Esophagus muscularis mucosa (tissue), 4 donors: ENCODE measurements around the gene HK2. TPM values are rescaled to one million over a fixed set of nuclear protein-coding genes. Genes with fewer than 3 reads are reported as not detected.
"Not testable (repeated sequence)": the region's sequence is repeated elsewhere in the genome, so short reads cannot be mapped to it uniquely, and the experiment has no call there.

Experiments used
- DNase-seq: peaks from one replicate; pipeline ENCODE4 v3.0.0-alpha.2; 2017; ENCODE audit errors: extremely low spot score
- H3K27ac ChIP-seq, 4 donors: fragments of 200-600 bp; sonication (generic); replicated peaks in 1 of 4; 1 replicate in 3 of 4; 2 replicates in 1 of 4; pipeline ENCODE4 v1.5.1; 2016 to 2019; ENCODE audit warnings: mild to moderate bottlenecking in 1 of 4
- H3K27me3 ChIP-seq, 4 donors: fragments of 200-600 bp; sonication (generic); one replicate each; pipeline versions ENCODE4 v1.5.1 to v1.6.0; 2016 to 2019
- H3K36me3 ChIP-seq, 4 donors: fragments of 200-600 bp; sonication (generic); one replicate each; pipeline ENCODE4 v1.5.1; 2016 to 2019
- H3K4me1 ChIP-seq, 4 donors: fragments of 200-600 bp; sonication (generic); one replicate each; pipeline ENCODE4 v1.5.1; 2016 to 2019
- H3K4me3 ChIP-seq, 4 donors: fragments of 200-600 bp; sonication (generic); 1 replicate in 2 of 4; 2 replicates in 2 of 4; pipeline ENCODE4 v1.5.1; 2016 to 2019; ENCODE audit warnings: mild to moderate bottlenecking in 4 of 4, moderate library complexity in 1 of 4
- H3K9me3 ChIP-seq, 4 donors: fragments of 200-600 bp; sonication (generic); 1 replicate in 3 of 4; 2 replicates in 1 of 4; pipeline ENCODE4 v1.5.1; 2016 to 2019
- EP300 ChIP-seq: sonication (generic); formaldehyde crosslinking; IDR thresholded peaks from one replicate; pipeline ENCODE4 v1.6.1; 2017; ENCODE audit warnings: antibody characterized with exemption
- POLR2A ChIP-seq: fragments of 450-650 bp; IDR thresholded peaks from one replicate; pipeline ENCODE4 v1.6.1; 2017; ENCODE audit warnings: antibody characterized with exemption, moderate library complexity, mild to moderate bottlenecking, low read depth
- POLR2AphosphoS5 ChIP-seq, 2 donors: sonication (generic); formaldehyde crosslinking; IDR thresholded peaks; one replicate each; pipeline ENCODE4 v1.6.1; 2017; ENCODE audit warnings: antibody characterized with exemption in 2 of 2
- WGBS: methylation state at CpG from one replicate; pipeline ENCODE4 v1.1.5; 2018; 5-methylcytosine and 5-hydroxymethylcytosine counted together
- intact Hi-C: fragments of 100-400 bp; cut with DNase I; formaldehyde crosslinking; loops from one replicate; pipeline ENCODE4 v1.15.1; 2023
- total RNA-seq, 4 donors: library from RNA; depleted of rRNA; stranded (reverse); fragments of >200 nt; gene quantifications; one replicate each; pipeline versions ENCODE4 v1.1.0 to v1.2.1, GENCODE V29; 2016
- TF ChIP-seq, protein P1 (sequence below), 3 experiments: fragments of 200-600 bp in 2 of 3; fragments of 450-650 bp in 1 of 3; sonication (generic) in 2 of 3; IDR thresholded peaks; one replicate each; pipeline ENCODE4 v1.5.1; 2017 to 2019; ENCODE audit warnings: antibody characterized with exemption in 3 of 3, mild to moderate bottlenecking in 2 of 3, moderate library complexity in 1 of 3

HK2 gene
- total RNA-seq, 4 donors from 2014 or later: 0.97 to 5.3 (median 3.0) TPM

- Histone ChIP-seq H3K27me3 (no peaks in the 10 kb centered on the region), H3K27ac (no peak overlapping the region), H3K4me1 (no peaks in the 10 kb centered on the region), H3K4me3 (no peak overlapping the region), H3K36me3 (peaks cover 7 to 72% (median 30%) of the 10 kb centered on the region in 4 donors), H3K9me3 (no peaks in the 10 kb centered on the region)
- no peak for DNase-seq
- intact Hi-C loops: no loop called here
- WGBS: 97% methylated on average over 8 of the region's 9 CpGs
- TF ChIP-seq, protein P1, sequence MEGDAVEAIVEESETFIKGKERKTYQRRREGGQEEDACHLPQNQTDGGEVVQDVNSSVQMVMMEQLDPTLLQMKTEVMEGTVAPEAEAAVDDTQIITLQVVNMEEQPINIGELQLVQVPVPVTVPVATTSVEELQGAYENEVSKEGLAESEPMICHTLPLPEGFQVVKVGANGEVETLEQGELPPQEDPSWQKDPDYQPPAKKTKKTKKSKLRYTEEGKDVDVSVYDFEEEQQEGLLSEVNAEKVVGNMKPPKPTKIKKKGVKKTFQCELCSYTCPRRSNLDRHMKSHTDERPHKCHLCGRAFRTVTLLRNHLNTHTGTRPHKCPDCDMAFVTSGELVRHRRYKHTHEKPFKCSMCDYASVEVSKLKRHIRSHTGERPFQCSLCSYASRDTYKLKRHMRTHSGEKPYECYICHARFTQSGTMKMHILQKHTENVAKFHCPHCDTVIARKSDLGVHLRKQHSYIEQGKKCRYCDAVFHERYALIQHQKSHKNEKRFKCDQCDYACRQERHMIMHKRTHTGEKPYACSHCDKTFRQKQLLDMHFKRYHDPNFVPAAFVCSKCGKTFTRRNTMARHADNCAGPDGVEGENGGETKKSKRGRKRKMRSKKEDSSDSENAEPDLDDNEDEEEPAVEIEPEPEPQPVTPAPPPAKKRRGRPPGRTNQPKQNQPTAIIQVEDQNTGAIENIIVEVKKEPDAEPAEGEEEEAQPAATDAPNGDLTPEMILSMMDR (IDR thresholded peaks at IDR 0.05): no peak
- TF ChIP-seq POLR2A (no peak), POLR2AphosphoS5 (IDR thresholded peaks at IDR 0.05) (no peak), EP300 (no peak)
Observed at GRCh38 chr2:74889159-74889558, 55.2 kb downstream of the HK2 start.

DNA sequence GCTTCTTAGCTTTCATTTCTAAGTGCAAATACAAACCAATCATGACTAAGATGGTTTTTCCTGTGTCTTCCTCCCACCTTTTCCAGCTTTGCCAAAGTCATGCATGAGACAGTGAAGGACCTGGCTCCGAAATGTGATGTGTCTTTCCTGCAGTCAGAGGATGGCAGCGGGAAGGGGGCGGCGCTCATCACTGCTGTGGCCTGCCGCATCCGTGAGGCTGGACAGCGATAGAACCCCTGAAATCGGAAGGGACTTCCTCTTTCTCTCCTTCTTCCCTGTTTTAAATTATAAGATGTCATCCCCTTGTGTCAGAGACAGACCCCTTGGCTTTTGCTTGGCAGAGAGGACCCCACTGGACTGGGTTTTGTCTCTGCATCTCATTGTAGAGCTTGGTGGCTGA lies 56.8 kb downstream of the HK2 start:
- H3K27ac ChIP-seq: no peak overlapping the region
- WGBS: 87% methylated on average over 8 of the region's 8 CpGs
- no peak for TF ChIP-seq POLR2AphosphoS5 (IDR thresholded peaks at IDR 0.05)
- no peak for TF ChIP-seq EP300
- TF ChIP-seq, protein P1 (IDR thresholded peaks at IDR 0.05): no peak
- no peak for TF ChIP-seq POLR2A
- H3K4me3 ChIP-seq: no peak overlapping the region
- no peak for DNase-seq
- H3K4me1 ChIP-seq: no peaks in the 10 kb centered on the region
- peaks cover 7 to 56% (median 24%) of the 10 kb centered on the region in 4 donors for H3K36me3 ChIP-seq
- intact Hi-C loops: no loop called here
- no peaks in the 10 kb centered on the region for H3K27me3 ChIP-seq
- no peaks in the 10 kb centered on the region for H3K9me3 ChIP-seq

- H3K36me3 ChIP-seq: peaks cover 7 to 51% (median 21%) of the 10 kb centered on the region in 4 donors
- WGBS: 96% methylated on average over 7 of the region's 7 CpGs
- H3K4me3 ChIP-seq: no peak overlapping the region
- intact Hi-C loops: no loop called here
- H3K9me3 ChIP-seq: no peaks in the 10 kb centered on the region
- no peaks in the 10 kb centered on the region for H3K27me3 ChIP-seq
- TF ChIP-seq EP300: no peak
- TF ChIP-seq, protein P1 (IDR thresholded peaks at IDR 0.05): no peak
- TF ChIP-seq POLR2AphosphoS5 (IDR thresholded peaks at IDR 0.05): no peak
- no peak for TF ChIP-seq POLR2A
- DNase-seq: no peak
- H3K27ac ChIP-seq: no peak overlapping the region
- H3K4me1 ChIP-seq: no peaks in the 10 kb centered on the region
Observed at GRCh38 chr2:74891136-74891764, 57.3 kb downstream of the HK2 start.

DNA sequence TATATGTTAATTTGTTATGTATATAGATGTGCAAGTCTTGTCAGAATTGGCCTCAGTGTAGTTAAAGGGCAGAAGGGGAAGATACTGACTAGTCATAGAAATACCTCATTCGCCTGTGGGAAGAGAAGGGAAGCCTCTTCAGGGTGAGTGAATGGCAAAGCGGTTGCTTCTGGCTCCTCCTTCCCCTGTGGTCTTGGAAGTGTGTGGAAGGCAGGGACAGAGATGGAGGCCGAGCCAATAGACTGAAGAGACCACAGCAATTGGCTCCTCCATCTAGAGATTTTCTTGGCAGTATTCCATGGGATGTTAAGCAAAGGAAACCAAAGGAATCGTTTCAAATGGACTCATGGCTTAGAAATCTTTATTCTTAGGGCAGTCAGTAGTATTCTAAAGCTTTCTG lies 57.9 kb downstream of the HK2 start:
- H3K9me3 ChIP-seq, H3K27ac ChIP-seq, H3K4me1 ChIP-seq, H3K4me3 ChIP-seq, DNase-seq, H3K27me3 ChIP-seq, intact Hi-C loops: not testable (repeated sequence)
- 72% methylated on average over 4 of the region's 4 CpGs for WGBS
- H3K36me3 ChIP-seq: peaks cover 7 to 45% (median 18%) of the 10 kb centered on the region in 4 donors

DNA sequence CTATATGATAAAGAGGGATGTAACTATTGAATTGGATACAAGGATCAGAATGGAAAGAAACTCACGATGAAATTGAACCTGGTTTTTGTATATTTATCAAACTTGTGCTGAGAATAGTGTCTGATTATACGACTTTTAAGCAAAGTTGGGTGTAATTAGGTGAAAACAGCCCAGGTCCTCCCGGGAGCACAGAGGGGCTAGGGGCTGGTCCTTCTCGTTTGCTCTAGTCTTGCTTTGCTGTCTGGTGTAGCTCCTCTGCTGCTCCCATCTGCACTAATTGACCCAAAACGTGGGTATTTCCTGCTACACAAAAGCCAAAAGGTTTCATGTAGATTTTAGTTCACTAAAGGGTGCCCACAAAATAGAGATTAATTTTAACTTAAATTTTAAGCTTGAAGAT lies 58.7 kb downstream of the HK2 start:
- 90% methylated on average over 5 of the region's 5 CpGs for WGBS
- Histone ChIP-seq H3K27me3 (no peaks in the 10 kb centered on the region), H3K4me1 (no peaks in the 10 kb centered on the region), H3K36me3 (peaks cover 2 to 37% (median 13%) of the 10 kb centered on the region in 4 donors), H3K9me3 (no peaks in the 10 kb centered on the region), H3K27ac (no peak overlapping the region), H3K4me3 (no peak overlapping the region)
- no peak for DNase-seq
- intact Hi-C loops: no loop called here
- TF ChIP-seq, protein P1 (IDR thresholded peaks at IDR 0.05): no peak
- TF ChIP-seq EP300 (no peak), POLR2A (no peak), POLR2AphosphoS5 (IDR thresholded peaks at IDR 0.05) (no peak)
